SK-N-SH treated with all-trans-retinoic acid at 6 μM for 48 hours (cell line): Measurements from ENCODE around the gene SLIT2.

ENCODE experiments used
- ESRRG ChIP-seq: fragments of 250-450 bp; sonication (Bioruptor Pico); IDR thresholded peaks from 2 replicates; pipeline ENCODE4 v1.6.1; 2021; ENCODE audit warnings: mild to moderate bottlenecking
- PATZ1 ChIP-seq: fragments of 250-450 bp; sonication (Bioruptor Pico); IDR thresholded peaks from 2 replicates; pipeline ENCODE4 v1.8.0; 2020; ENCODE audit warnings: mild to moderate bottlenecking, moderate library complexity, borderline replicate concordance
- RARB ChIP-seq: fragments of 250-450 bp; sonication (Bioruptor Pico); IDR thresholded peaks from 2 replicates; pipeline ENCODE4 v1.8.0; 2021; ENCODE audit warnings: mild to moderate bottlenecking, moderate library complexity
- TSHZ2 ChIP-seq: fragments of 250-450 bp; sonication (Bioruptor Pico); IDR thresholded peaks from 2 replicates; pipeline ENCODE4 v1.5.0; 2020; ENCODE audit warnings: mild to moderate bottlenecking, moderate library complexity
- ZFP30 ChIP-seq: fragments of 450-650 bp; formaldehyde crosslinking; IDR thresholded peaks from 2 replicates; pipeline ENCODE4 v1.5.0; 2022; ENCODE audit warnings: mild to moderate bottlenecking, moderate library complexity

GRCh38 chr4:20217951-20218350 is 33.8 kb upstream of the SLIT2 start:
- TF ChIP-seq RARB (no peak), ZFP30 (no peak), PATZ1 (CRISPR knock-in tag) (no peak), ESRRG (CRISPR knock-in tag) (no peak), TSHZ2 (CRISPR knock-in tag) (no peak)
